Measurements from ENCODE around the gene RARRES2.

RARRES2 gene

GRCh38 chr7:150360363-150361058 is 19.1 kb upstream of the RARRES2 start:
- DNase-seq = no peak

GRCh38 chr7:150359622-150360362 is 18.4 kb upstream of the RARRES2 start:
- no peak for DNase-seq

DNA sequence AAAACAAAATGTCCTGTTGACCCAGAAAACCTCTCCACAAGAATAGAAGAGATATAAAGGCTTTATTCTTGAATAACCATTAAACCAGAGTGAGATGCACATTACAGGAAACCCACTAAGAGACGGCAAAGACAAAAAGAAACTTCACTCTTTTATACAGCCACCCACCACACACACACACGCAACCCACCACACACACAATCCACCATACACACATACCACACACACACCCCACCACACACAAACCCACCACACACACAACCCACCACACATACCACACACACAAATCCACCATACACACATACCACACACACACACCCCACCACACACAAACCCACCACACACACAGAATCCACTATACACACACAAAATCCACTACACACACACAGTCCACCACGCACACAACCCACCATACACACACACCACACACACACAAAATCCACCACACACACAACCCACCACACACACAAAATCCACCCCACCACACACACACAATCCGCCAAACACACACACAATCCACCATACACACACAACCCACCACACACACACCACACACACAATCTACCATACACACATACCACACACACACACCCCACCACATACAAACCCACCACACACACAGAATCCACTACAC is 17.7 kb upstream of the RARRES2 start:
- no peak for DNase-seq

DNA sequence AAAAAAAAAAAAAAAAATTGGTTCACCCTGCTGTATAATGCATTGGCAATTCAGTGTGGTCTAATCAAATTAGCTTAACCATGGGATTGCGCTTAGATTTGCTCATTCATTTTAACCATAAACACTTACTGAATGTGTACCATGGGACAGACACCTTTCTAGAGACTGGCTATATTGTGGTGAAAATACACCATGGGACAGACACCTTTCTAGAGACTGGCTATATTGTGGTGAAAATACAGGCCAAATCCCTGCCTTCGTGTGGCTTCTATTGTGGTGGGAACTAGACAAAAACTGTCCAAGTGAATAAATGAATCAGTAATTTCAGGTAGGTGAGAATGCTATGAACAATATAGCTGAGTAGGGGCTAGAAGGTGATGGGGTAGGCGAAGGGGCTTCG is 17.0 kb upstream of the RARRES2 start:
- DNase-seq = no peak

DNA sequence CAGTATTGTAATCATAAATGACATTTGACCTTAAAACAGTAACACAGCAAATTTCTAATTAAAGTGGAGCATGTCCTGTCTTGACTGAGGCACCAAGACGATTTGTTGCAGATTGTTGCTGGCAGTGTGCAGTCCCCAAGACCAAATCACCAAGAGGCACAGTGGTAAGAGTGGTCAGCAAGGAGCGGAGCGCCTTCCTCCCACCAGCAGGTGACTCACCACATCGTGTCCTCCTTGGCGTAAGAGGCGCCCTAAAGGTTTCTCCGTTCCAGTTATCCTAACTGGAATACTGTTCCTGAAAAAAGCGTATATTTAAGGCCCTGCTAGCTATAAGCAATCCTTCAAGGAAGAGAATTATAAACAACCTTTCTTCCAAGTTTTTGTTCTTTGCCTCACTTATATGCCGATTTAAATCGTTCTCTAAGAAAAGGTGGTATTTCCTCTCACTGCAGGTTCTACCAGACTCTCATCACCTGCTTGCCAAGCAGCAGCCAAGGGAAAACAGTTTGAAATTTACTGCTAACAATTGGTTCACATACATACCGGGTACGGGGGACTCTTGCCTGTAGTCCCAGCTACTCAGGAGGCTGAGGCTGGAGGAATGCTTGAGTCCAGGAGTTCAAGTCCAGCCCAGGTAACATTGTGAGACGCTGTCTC is 16.5 kb upstream of the RARRES2 start:
- DNase-seq = no peak

DNA sequence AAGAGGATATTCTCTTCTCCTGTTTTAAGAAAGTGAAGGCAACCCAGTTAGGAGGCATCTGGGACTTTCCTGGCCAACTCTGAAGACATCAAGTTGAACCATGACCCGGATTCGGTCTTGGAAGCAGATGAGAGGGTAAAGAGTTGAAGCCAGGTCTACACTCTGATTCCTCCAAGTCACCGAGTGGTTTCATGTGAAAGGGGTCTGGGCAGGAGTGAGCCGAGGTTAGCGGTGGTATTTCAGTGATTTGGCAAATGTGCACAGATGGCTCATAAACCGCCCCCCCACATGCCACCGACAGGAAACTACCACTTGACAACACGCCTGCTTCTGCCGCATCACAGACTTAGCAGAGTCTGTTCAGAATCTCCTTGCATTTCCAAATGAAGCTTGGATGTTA is 15.8 kb upstream of the RARRES2 start:
- no peak for DNase-seq

- DNase-seq = no peak
These were observed 15.0 kb upstream of the RARRES2 start for GRCh38 chr7:150356265-150356897.

DNA sequence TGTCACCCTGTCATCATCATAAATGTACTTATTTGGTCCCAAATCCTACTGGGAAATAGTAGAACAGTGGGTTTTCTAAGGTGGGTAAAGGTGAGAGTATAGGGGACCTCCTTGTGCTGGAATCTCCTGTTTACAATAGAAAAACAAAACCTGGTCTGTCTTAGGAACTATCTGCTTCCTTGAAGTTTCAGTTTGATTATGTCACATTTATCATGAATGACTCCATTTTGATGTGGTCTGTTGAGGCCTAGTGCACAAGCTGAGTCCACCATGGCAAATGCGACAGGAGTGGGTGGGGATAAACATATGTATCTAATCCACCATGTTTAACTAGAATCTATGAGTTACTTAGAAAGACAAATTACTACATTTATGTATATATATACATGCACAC is 14.2 kb upstream of the RARRES2 start:
- no peak for DNase-seq

GRCh38 chr7:150351587-150352194 is 10.3 kb upstream of the RARRES2 start:
- no peak for DNase-seq

DNA sequence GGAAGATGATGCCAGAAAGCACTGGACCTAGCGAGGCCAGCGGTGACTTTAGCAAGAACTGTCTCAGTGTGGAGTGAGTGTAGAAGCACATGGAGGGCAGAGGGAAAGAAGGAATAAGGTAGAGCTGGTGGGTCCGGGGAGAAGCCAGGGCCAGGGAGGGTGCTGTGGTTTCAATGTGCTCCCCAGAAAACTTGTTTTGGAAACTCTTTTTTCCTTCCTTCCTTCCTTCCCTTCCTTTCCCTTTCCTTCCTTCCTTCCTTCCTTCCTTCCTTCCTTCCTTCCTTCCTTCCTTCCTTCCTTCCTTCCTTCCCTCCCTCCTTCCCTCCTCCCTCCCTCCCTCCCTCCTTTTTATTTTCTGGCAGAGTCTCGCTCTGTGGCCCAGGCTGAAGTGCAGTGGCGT is 5.5 kb upstream of the RARRES2 start:
- DNase-seq = no peak

DNA sequence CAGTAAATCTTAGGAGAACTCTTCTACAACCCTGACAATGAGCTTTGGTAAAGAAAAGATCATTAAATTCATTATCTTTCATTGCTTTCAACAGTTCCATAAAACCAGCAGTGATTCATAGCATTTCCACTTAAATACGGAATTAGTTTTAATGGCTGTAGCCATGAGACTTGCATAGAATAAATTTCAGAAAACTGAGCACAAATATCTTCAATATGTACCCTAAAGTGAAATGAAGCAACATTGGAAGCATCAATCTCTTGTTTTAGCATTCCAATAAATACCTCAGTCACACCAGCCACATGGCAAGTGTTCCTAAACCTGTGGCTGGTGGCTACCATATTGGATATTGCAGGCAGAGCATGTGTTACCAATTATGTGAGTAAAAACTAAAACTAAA is 3.6 kb upstream of the RARRES2 start:
- DNase-seq = no peak

DNA sequence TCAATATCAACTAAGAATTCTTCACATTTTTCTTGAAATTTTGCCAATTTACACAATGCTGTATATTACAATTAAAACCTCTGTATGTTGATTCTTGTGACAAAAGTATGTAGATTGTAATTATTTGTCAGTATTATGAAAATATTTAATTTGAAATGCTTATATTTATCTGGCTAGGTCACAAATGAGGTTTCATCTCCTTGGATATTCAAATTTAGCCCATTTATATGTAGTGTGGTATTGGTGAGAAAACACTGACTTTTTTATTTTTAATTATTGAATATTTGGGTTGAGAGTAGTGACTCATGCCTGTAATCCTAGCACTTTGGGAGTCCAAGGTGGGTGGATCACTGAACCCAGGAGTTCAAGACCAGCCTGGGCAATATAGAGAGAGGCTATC is 2.9 kb upstream of the RARRES2 start:
- DNase-seq = no peak

- DNase-seq = no peak
These were observed 1.8 kb upstream of the RARRES2 start for GRCh38 chr7:150343225-150343624.

- DNase-seq = no peak
These were observed 636 bp upstream of the RARRES2 start for GRCh38 chr7:150342121-150342408.

GRCh38 chr7:150340875-150341262 is 560 bp downstream of the RARRES2 start:
- DNase-seq = no peak

DNA sequence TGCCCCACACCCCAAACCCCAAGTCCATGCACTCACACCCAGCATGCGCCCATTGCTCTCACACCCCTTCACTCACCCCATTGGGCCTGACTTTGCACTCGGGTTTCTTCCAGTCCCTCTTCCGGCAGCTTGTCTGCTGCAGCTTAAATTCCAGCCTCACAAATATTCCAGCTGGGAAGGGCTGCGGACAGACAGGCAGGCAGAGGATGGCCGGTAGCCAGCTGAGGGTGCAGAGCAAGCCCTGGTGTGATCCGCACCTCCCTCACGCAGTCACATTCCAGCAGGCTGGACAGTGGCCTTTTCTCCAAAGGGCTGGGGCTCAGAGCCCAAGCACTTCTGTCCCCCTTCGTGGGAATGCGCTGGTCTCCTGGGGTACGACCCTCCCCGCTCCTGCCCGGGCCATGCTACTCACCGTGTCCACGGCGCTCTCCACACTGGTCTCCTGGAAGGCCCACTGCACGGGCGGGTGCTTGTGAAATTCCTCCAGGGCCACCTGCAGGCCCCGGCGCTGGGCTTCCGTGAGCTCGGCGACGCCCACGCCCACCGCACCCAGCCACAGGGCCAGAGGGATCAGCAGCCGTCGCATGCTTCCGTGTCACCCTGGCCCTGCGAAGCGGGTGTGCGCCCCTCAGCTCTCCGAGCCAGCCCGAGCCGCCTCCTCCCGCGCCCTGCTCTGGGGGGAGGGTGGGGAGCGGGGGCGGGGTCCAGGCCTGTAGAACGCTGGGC is 1.2 kb downstream of the RARRES2 start:
- DNase-seq = no peak

DNA sequence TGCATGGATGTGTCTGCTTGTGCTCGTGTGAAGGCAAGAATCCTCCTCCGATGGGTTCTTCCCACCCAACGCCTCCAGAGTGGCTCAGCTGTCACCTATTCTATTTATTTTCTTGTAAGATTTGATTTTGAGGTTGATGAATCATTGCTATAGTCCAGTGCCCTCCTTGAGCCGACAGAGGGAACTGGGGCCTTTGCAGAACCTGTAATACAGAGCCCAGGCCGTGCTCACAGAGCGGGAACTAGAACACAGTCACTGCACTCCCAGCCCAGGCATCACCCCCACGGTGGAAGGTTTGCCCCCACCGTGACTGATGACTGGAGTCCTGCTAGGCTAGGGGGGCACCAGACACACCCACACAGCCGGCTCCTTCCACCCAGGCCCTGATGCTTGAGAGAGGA is 2.0 kb downstream of the RARRES2 start:
- DNase-seq = no peak

DNA sequence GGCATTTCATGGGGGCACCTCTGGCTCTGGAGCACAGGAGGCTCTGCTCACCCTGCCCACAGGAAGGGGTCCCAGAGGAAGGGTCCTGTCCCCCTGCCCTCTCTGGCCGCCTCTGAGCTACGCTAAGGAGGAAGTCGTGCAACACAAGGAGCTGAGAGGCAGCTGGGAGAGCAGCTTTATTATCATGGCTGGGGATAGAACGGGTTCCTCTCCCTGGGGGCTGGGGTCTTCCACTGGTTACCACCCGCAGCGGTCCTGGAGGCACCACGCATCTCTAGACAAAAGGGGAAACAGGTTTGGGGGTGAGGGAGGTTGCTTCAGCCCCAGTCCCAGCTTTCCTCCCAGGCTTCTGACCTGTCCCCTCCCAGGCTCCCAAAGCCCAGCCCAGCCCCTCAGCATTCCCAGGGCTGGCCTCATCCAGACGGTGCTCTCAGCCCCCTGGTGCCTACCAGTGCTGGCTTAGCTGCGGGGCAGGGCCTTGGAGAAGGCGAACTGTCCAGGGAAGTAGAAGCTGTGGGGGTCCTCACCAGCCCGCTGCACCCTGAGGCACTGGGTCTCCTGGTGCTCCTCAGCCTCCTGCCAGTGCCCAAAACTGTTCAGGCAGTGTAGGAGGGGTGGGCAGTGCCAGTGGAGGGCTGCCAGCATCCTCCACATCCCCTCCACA is 3.1 kb downstream of the RARRES2 start:
- no peak for DNase-seq

GRCh38 chr7:150337659-150338081 is 3.8 kb downstream of the RARRES2 start:
- no peak for DNase-seq

DNA sequence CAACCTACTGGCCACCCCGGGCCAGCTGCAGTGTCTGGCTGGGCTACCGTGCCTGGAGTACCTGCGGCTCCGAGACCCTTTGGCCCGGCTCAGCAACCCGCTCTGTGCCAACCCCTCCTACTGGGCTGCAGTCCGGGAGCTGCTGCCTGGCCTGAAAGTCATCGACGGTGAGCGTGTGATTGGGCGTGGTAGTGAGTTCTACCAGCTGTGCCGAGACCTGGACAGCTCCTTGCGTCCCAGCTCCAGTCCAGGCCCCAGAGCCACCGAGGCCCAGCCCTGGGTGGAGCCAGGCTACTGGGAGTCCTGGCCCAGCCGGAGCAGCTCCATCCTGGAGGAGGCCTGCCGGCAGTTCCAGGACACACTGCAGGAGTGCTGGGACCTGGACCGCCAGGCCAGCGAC is 4.2 kb downstream of the RARRES2 start:
- DNase-seq = no peak

GRCh38 chr7:150336746-150337145 is 4.7 kb downstream of the RARRES2 start:
- no peak for DNase-seq

DNA sequence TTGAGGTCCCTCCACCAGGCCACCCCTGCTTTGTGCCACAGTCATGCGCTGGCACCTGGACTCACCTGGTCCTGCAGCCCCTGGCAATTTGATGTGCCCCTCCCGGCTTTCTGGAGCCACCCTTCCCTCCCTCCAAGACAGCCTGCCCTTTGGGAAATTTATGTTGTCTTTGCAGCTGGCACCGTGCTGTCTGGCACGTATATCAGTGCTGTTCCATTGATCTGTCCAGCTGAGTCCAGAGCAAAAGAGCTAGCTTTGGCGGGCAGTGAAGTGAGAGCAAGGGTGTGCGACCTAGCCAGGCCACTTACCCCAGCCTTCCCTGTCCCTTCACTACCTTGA is 5.7 kb downstream of the RARRES2 start:
- DNase-seq = no peak
